Mesenchymal stem cell (in vitro differentiated cells and primary cell): ENCODE measurements around the gene CUX1.
"Not testable (repeated sequence)": the region's sequence is repeated elsewhere in the genome, so short reads cannot be mapped to it uniquely, and the experiment has no call there.

Experiments used
- DNase-seq: peaks from one replicate; pipeline ENCODE4 v3.0.0-alpha.2; 2013
- H2AFZ ChIP-seq: one replicate; pipeline ENCODE4 v1.6.1; 2013; ENCODE audit warnings: low read depth, mild to moderate bottlenecking, control low read depth, inconsistent platforms, low read length, moderate library complexity
- H2AK5ac ChIP-seq: 2 replicates; pipeline ENCODE4 v1.6.1; 2013; ENCODE audit warnings: low read length, moderate library complexity, mild to moderate bottlenecking, inconsistent platforms; ENCODE audit not compliant: severe bottlenecking
- H2BK120ac ChIP-seq: one replicate; pipeline ENCODE4 v1.6.1; 2013; ENCODE audit warnings: low read depth, mild to moderate bottlenecking, inconsistent platforms, low read length, moderate library complexity
- H2BK12ac ChIP-seq, 2 experiments: one replicate each; pipeline ENCODE4 v1.6.1; 2013; ENCODE audit warnings: inconsistent platforms in 2 of 2, low read length in 2 of 2, mild to moderate bottlenecking in 2 of 2, moderate library complexity in 2 of 2, control low read depth in 1 of 2
- H2BK15ac ChIP-seq: one replicate; pipeline ENCODE4 v1.6.1; 2013; ENCODE audit warnings: mild to moderate bottlenecking, low read depth, inconsistent platforms; ENCODE audit not compliant: poor library complexity, severe bottlenecking
- H2BK5ac ChIP-seq: 2 replicates; pipeline ENCODE4 v1.6.1; 2013; ENCODE audit warnings: low read depth, mild to moderate bottlenecking, low read length, control low read depth, inconsistent platforms; ENCODE audit not compliant: poor library complexity, severe bottlenecking
- H3K14ac ChIP-seq, 2 experiments: one replicate each; pipeline ENCODE4 v1.6.1; 2013; ENCODE audit warnings: inconsistent platforms in 2 of 2, low read length in 2 of 2, control low read depth in 1 of 2, mild to moderate bottlenecking in 1 of 2, moderate library complexity in 1 of 2
- H3K18ac ChIP-seq, 2 experiments: one replicate each; pipeline ENCODE4 v1.6.1; 2013; ENCODE audit warnings: inconsistent platforms in 2 of 2, low read length in 2 of 2, control low read depth in 1 of 2, low read depth in 1 of 2, mild to moderate bottlenecking in 1 of 2
- H3K23ac ChIP-seq, 2 experiments: one replicate each; pipeline ENCODE4 v1.6.1; 2013; ENCODE audit warnings: inconsistent platforms in 2 of 2, low read length in 2 of 2, mild to moderate bottlenecking in 2 of 2, moderate library complexity in 2 of 2, control low read depth in 1 of 2
- H3K27ac ChIP-seq: 2 replicates; pipeline ENCODE4 v1.5.1; 2013; ENCODE audit warnings: mild to moderate bottlenecking, moderate library complexity, low read length, control low read depth, inconsistent platforms; ENCODE audit not compliant: poor library complexity, severe bottlenecking
- H3K27me3 ChIP-seq, 2 experiments: 2 replicates each; pipeline versions ENCODE4 v1.6.1 to v1.7.0; 2013; ENCODE audit warnings: low read length in 2 of 2, mild to moderate bottlenecking in 2 of 2, moderate library complexity in 2 of 2, control low read depth in 1 of 2, inconsistent platforms in 1 of 2; ENCODE audit not compliant: control insufficient read depth in 1 of 2, insufficient read depth in 1 of 2
- H3K36me3 ChIP-seq, 2 experiments: 2 replicates each; pipeline versions ENCODE4 v1.6.1 to v1.7.0; 2013; ENCODE audit warnings: low read length in 2 of 2, control low read depth in 1 of 2, inconsistent platforms in 1 of 2, low read depth in 1 of 2, mild to moderate bottlenecking in 1 of 2; ENCODE audit not compliant: insufficient read depth in 2 of 2, control insufficient read depth in 1 of 2
- H3K4ac ChIP-seq, 2 experiments: one replicate each; pipeline ENCODE4 v1.6.1; 2013; ENCODE audit warnings: inconsistent platforms in 2 of 2, low read length in 2 of 2, mild to moderate bottlenecking in 2 of 2, moderate library complexity in 2 of 2, control low read depth in 1 of 2, low read depth in 1 of 2
- H3K4me1 ChIP-seq: 2 replicates; pipeline ENCODE4 v1.6.1; 2013; ENCODE audit warnings: low read depth, low read length, control low read depth; ENCODE audit not compliant: control insufficient read depth, insufficient read depth
- H3K4me2 ChIP-seq: 2 replicates; pipeline ENCODE4 v1.6.1; 2013; ENCODE audit warnings: low read length, mild to moderate bottlenecking, inconsistent platforms; ENCODE audit not compliant: poor library complexity, severe bottlenecking
- H3K4me3 ChIP-seq, 2 experiments: 2 replicates each; pipeline versions ENCODE4 v1.5.1 to v1.7.0; 2013; ENCODE audit warnings: low read length in 2 of 2, mild to moderate bottlenecking in 2 of 2, control low read depth in 1 of 2, low read depth in 1 of 2; ENCODE audit not compliant: insufficient read depth in 1 of 2
- H3K79me1 ChIP-seq: replicated peaks from 2 replicates; pipeline ENCODE4 v1.6.1; 2013; ENCODE audit warnings: mild to moderate bottlenecking, control low read depth, low read length, inconsistent platforms; ENCODE audit not compliant: poor library complexity, severe bottlenecking
- H3K9ac ChIP-seq: 2 replicates; pipeline ENCODE4 v1.7.0; 2013; ENCODE audit warnings: mild to moderate bottlenecking, low read length, moderate library complexity
- H3K9me3 ChIP-seq: 2 replicates; pipeline ENCODE4 v1.7.0; 2013; ENCODE audit warnings: mild to moderate bottlenecking, low read length; ENCODE audit not compliant: control insufficient read depth
- H4K8ac ChIP-seq: one replicate; pipeline ENCODE4 v1.6.1; 2013; ENCODE audit warnings: inconsistent platforms, mild to moderate bottlenecking, low read length, moderate library complexity
- H4K91ac ChIP-seq: one replicate; pipeline ENCODE4 v1.6.1; 2013; ENCODE audit warnings: mild to moderate bottlenecking, low read length, inconsistent platforms
- WGBS: methylation state at CpG from one replicate; pipeline ENCODE4 v1.1.7; 2013; ENCODE audit warnings: mixed read lengths; 5-methylcytosine and 5-hydroxymethylcytosine counted together

Gene CUX1

DNA sequence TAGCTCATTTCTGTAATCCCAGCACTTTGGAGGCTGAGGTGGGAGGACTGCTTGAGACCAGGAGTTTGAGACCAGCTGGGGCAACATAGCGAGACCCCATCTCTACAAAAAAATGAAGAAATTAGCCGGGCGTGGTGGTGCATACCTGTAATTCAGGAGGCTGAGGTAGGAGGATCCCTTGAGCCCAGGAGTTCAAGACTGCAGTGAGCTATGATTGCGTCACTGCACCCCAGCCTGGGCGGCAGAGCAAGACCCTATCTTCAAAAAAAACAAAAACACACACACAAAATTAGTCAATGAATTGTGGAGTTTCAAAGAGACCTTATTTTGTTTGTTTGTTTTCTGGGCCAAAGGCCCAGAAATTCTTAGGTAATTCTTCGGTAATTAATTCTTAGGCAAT is 110.0 kb downstream of the CUX1 start:
- peaks cover 46% of the 10 kb centered on the region for H3K79me1 ChIP-seq
- H3K36me3 ChIP-seq: peaks cover 4 to 10% of the 10 kb centered on the region in 2 experiments
- peaks cover 9% of the 10 kb centered on the region for H3K4me1 ChIP-seq
- H2BK12ac ChIP-seq: no peak overlapping the region
- WGBS: 91% methylated on average over 2 of the region's 6 CpGs
- no peaks in the 10 kb centered on the region for H3K27me3 ChIP-seq
- no peak overlapping the region for H3K4me3 ChIP-seq
- no peak overlapping the region for H4K91ac ChIP-seq
- H3K23ac ChIP-seq: no peak overlapping the region
- no peak overlapping the region for H2AK5ac ChIP-seq
- no peak overlapping the region for H4K8ac ChIP-seq
- H2AFZ ChIP-seq: no peak overlapping the region
- no peak overlapping the region for H3K4ac ChIP-seq
- no peak overlapping the region for H2BK15ac ChIP-seq
- no peak overlapping the region for H3K27ac ChIP-seq
- no peak overlapping the region for H3K4me2 ChIP-seq
- no peak overlapping the region for H2BK120ac ChIP-seq
- H2BK5ac ChIP-seq: no peak overlapping the region
- no peak for DNase-seq
- H3K9me3 ChIP-seq: peaks cover 4% of the 10 kb centered on the region
- no peak overlapping the region for H3K9ac ChIP-seq
- no peak overlapping the region for H3K18ac ChIP-seq
- no peak overlapping the region for H3K14ac ChIP-seq

DNA sequence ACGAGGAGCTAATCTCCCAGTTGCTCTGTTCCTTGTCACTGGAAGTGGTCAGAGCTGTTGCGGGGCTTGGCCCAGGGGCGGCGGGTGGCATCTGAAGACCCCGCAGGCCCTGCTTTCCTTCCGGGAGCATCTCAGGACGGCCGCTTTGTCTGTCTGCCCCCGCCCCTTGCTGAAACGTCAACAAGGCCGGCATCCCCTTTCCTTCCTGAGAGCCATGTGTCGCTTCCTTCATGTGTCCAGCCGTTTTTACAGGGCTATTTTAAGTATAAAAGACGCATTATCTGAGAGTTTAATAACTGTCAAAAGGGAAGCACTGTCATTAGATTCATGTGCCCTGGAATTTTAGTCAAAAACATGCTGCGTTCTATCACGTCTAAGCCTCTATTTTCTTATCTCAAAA is 110.4 kb downstream of the CUX1 start:
- Histone ChIP-seq H2AK5ac (no peak overlapping the region), H3K4ac (peak overlapping the region in 1 of 2 experiments; percentile 54), H2BK120ac (no peak overlapping the region), H3K27me3 (no peaks in the 10 kb centered on the region), H3K18ac (peak overlapping the region in 1 of 2 experiments; percentile 44), H3K23ac (no peak overlapping the region), H2BK5ac (no peak overlapping the region), H3K79me1 (peaks cover 42% of the 10 kb centered on the region), H4K91ac (no peak overlapping the region), H3K4me3 (no peak overlapping the region), H3K4me1 (peaks cover 7% of the 10 kb centered on the region), H3K36me3 (peaks cover 4 to 10% of the 10 kb centered on the region in 2 experiments), H3K27ac (no peak overlapping the region), H3K9ac (no peak overlapping the region), H3K9me3 (peaks cover 4% of the 10 kb centered on the region), H3K14ac (no peak overlapping the region), H2BK15ac (peak overlapping the region; percentile 63), H4K8ac (no peak overlapping the region), H2BK12ac (no peak overlapping the region), H3K4me2 (no peak overlapping the region), H2AFZ (no peak overlapping the region)
- peak; percentile 58 for DNase-seq
- 45% methylated on average over 15 of the region's 16 CpGs for WGBS

DNA sequence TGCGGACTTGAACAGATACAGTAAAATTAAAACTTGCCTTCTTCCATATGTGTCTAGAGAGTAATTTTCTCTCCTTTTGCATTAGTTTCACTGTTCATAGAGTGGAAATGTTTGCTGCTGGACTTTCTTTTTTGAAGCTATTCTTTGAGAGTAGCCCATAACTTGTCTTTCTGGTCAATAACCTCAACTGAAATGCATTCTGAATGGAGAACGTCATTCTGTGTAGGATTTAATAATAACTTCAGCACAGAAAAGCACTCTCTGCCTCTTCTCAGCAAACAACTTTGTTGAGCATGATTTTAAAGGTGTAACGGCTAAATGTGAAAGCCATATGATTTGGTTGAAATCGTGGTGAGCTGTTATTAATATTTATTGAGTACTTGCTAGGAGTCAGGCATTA is 111.8 kb downstream of the CUX1 start:
- Histone ChIP-seq H3K4ac (no peak overlapping the region), H3K79me1 (peaks cover 31% of the 10 kb centered on the region), H3K4me3 (no peak overlapping the region), H3K14ac (no peak overlapping the region), H3K27me3 (no peaks in the 10 kb centered on the region), H2BK15ac (no peak overlapping the region), H2AFZ (no peak overlapping the region), H3K4me2 (no peak overlapping the region), H4K8ac (no peak overlapping the region), H3K9ac (no peak overlapping the region), H2AK5ac (no peak overlapping the region), H3K4me1 (peaks cover 4% of the 10 kb centered on the region), H3K9me3 (peaks cover 4% of the 10 kb centered on the region), H2BK5ac (no peak overlapping the region), H4K91ac (no peak overlapping the region), H3K27ac (no peak overlapping the region), H2BK120ac (no peak overlapping the region), H3K18ac (no peak overlapping the region), H2BK12ac (no peak overlapping the region), H3K36me3 (peaks cover 4 to 5% of the 10 kb centered on the region in 2 experiments), H3K23ac (no peak overlapping the region)
- no peak for DNase-seq
- 97% methylated on average over 3 of the region's 4 CpGs for WGBS

DNA sequence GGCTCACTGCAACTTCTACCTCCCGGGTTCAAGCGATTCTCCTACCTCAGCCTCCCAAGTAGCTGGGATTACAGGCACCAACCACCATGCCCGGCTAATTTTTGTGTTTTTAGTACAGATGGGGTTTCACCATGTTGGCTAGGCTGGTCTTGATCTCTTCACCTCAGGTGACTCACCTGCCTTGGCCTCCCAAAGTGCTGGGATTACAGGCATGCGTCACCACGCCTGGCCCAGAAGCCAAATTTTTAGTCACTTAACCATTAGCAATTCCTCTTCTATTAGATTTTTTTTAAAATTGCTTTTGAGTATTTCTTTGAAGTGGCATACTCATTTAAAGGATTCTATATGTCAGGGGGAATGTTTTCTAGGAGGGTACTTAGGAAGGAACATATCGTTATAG is 112.5 kb downstream of the CUX1 start:
- not testable (repeated sequence) for H3K23ac ChIP-seq, H2BK15ac ChIP-seq, H4K8ac ChIP-seq

More for the DNA sequence above, 112.5 kb downstream of the CUX1 start:
- H3K4me2 ChIP-seq, H3K27me3 ChIP-seq, H3K27ac ChIP-seq, H2BK120ac ChIP-seq, H4K91ac ChIP-seq, H2AFZ ChIP-seq, H2BK12ac ChIP-seq, DNase-seq, H3K4me1 ChIP-seq, H3K9me3 ChIP-seq, H2AK5ac ChIP-seq, H2BK5ac ChIP-seq, H3K18ac ChIP-seq, H3K9ac ChIP-seq, H3K36me3 ChIP-seq, H3K4me3 ChIP-seq, H3K14ac ChIP-seq, H3K4ac ChIP-seq: not testable (repeated sequence)
- H3K79me1 ChIP-seq: peaks cover 32% of the 10 kb centered on the region
- 100% methylated on average over 5 of the region's 6 CpGs for WGBS
